ENCODE results near the gene RPTOR.

The RPTOR gene

DNA sequence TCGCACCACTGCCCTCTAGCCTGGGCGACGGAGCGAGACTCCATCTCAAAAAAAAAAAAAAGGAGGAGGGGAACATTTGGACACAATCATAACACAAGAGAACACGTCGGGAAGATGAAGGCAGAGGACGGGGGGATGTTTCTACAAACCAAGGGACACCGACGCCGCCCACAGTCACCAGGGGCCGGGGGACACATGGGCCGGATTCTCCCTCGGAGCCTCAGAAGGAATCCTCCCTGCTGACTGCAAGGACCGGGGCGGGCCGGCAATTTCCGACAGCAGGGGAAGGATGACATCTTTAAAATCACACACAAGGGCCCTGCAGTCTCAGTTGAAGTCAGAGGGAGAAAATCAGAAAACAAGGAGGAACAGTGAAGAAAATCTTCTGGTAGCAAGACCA is 438.9 kb downstream of the RPTOR start:
- no peak for DNase-seq (ENCODE audit: low read depth)

DNA sequence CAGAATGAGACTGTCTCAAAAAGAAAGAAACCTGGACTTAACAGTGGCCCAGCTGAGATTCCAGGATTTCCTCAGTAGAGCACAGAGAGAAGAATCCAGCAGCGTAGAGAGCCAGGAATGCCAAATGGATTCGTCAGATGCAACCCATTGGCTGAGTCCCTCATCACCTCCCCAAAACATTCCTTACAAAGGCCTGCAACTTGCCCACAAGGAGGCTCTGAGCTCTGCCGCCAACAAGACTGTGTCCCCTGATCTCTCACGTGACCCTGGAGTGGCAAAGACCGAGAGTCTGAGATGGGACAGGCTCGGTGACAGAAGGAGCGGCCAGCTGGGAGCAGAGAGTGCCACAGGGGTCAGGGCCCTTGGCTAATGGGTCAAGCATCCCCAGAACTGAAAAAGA is 440.1 kb downstream of the RPTOR start:
- DNase-seq (ENCODE audit: low read depth), result no peak

- DNase-seq (ENCODE audit: low read depth), result no peak
Observed at GRCh38 chr17:80986046-80986445, 441.4 kb downstream of the RPTOR start.

DNA sequence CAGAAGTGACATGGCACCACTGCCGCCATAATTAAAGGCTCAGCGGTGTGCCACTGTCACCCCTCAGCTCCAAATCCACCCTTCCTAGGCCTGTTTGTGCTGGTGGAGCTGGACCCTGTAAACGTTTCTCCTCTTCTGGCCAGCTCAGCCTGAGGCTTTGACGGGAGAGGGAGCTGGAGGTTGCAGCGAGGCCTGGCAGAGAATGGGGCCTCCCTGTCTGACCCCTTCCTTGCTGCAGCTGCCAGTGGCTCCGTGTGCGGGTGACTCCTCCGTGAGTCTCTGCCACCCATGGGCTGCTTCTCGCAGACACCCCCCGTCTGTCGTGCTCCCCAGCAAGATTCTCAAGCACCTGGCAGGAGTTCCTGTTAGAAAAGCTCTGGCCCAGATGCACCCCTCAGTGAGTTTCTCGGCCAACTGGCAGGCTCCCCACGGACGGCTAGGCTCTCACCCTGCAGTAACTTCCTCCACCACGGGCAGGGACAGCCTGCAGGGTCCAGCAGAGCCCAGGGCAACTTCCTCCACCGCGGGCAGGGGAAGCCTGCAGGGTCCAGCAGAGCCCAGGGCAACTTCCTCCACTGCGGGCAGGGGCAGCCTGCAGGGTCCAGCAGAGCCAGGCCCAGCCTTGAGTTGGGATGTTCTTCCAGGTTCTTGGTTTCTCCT is 442.3 kb downstream of the RPTOR start:
- no peak for DNase-seq (ENCODE audit: low read depth)

GRCh38 chr17:80987941-80988461 is 443.4 kb downstream of the RPTOR start:
- no peak for DNase-seq (ENCODE audit: low read depth)

GRCh38 chr17:80989586-80989913 is 444.9 kb downstream of the RPTOR start:
- no peak for DNase-seq (ENCODE audit: low read depth)

DNA sequence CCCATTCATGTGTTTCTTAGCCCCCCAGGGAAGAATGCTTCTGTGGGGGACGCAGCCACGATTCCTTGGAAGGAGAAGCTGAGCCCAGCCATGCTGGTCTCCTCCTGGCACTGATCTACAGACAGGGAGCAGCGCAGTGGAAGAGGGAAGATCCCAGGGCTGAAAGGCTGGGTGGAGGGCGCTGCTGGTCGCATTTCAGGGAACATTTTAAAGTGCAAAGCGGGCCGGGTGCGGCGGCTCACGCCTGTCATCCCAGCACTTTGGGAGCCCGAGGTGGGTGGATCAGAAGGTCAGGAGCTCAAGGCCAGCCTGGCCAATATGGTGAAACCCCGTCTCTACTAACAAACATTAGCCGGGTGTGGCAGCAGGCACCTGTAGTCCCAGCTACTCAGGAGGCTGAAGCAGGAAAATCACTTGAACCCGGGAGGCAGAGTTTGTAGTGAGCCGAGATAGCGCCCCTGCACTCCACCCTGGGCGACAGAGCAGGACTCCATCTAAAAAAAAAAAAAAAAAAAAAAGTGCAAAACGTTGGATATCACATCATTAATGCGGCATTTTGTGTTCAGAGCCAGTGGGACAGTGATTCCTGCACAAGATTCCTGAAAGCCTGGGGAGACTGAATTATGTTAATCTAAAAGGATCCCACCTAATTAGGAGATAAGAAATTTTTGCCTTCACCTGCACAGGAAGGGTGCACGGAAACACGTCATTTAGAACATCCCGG is 446.4 kb downstream of the RPTOR start:
- DNase-seq (ENCODE audit: low read depth), result no peak

DNA sequence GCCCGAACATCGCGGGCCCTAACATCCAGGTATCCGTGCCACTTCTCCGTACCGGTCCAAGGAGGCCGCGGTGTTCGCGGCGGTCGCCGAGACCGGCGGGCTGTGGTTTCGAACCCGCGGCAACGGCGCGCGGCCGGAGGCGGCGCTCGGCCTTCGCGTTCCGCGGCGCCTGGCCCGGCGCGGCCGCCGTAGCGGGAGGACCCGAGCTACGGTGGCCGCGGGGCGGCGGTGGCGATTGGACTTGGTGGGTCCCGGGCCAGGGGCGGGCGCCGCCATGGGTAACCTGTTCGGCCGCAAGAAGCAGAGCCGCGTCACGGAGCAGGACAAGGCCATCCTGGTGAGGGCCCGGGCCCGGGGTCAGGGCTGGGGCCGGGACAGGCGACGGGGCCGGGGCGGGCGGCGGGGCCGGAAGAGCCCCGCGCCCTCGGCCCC is 447.0 kb downstream of the RPTOR start, which contains the start of gene CHMP6:
CHMP6 (plus strand) TSS at position 197 of the 432 bp plus-strand sequence; CDS start at position 275, 78 bp downstream.
- DNase-seq (ENCODE audit: low read depth), result peak; percentile 53

- no peak for DNase-seq (ENCODE audit: low read depth)
Observed at GRCh38 chr17:80992077-80992947, 447.7 kb downstream of the RPTOR start.

DNA sequence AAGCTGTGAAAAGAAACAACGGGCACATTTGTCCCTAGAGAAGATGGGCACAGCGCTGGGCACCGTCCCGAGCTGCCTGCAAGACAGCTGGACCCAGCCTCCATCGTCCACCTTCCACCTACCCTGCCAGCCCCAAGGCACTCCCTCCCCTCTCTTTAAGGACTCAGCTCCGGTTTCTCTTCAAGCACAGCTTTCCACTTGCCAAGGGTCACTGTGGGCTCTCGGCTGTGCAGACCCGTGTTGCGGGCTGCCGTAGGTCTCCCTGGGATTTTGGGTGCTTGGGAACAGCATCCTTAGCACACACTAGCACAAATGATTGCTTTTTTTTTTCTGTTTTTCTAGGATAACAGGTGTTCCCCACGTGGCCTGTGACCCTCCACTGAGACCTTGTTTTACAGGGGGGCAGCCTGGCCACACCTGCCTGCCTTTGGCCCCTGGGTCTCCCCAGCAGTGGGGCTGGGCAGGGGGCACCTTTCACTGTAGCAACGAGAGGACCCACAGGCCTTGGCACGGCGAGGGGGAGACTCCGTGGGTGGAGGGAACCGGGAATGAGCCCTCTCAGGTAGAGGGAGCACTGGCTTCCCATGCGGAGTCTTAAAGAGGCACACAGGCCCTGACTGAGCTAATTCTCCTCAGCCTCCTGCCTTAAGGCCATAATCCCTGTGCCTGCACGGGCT is 448.4 kb downstream of the RPTOR start:
- no peak for DNase-seq (ENCODE audit: low read depth)

GRCh38 chr17:80995131-80995530 is 450.5 kb downstream of the RPTOR start:
- no peak for DNase-seq (ENCODE audit: low read depth)

GRCh38 chr17:80996422-80997305 is 452.0 kb downstream of the RPTOR start:
- DNase-seq (ENCODE audit: low read depth), result no peak

DNA sequence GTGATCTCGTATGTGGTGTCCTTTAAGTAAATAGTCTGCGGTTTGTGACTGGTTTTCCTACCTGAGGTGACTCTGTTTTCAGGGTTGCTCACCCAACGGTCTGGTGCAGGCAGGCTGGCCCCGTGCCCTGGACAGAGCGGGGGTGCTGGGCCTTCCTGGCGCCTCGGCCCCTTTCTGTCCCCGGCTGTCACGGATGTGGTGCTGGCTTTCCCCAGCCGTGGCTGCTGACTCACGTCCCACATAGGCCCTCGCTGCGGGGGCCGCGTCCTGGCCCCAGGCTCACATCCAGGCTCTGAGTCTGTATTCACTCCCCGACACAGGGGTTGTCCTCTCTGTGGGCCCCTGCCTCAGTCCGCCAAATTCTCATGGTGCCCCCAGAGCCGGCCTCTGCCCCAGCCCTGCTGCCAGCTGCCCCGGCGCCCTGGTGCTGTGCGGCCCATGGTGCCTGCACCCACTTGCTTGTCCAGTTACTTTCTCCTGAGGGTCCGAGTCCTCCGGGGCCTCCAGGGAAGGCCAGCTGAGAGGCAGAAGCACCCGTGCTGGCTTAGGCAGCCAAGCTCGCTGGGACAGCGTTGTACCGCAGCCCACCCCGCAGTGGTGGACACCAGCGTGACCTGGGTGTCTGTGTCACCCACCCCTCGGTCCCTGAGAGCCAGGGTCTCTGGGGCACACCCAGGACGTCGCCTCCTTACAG is 452.9 kb downstream of the RPTOR start:
- DNase-seq (ENCODE audit: low read depth), result no peak

GRCh38 chr17:80998118-80998747 is 453.6 kb downstream of the RPTOR start:
- no peak for DNase-seq (ENCODE audit: low read depth)

- no peak for DNase-seq (ENCODE audit: low read depth)
Observed at GRCh38 chr17:80998748-80999535, 454.3 kb downstream of the RPTOR start.

- no peak for DNase-seq (ENCODE audit: low read depth)
Observed at GRCh38 chr17:80999536-81000333, 455.1 kb downstream of the RPTOR start.

DNA sequence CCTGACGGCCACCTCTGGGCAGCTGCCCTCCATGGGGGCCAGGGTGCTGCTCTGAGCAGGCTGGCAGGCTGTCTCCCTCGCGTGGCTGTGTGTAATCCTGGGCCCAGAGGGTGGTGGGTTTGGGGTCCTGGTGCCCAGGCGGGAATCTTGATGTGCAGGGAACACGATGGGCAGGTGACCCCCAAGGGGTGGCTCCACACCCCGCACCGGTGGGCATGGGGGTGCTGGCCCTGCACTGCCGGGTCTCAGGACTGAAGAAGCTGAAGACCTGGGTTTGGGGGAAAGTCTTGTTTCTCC is 455.6 kb downstream of the RPTOR start:
- DNase-seq (ENCODE audit: low read depth), result no peak

GRCh38 chr17:81000631-81001357 is 456.2 kb downstream of the RPTOR start:
- DNase-seq (ENCODE audit: low read depth), result no peak

All from stimulated activated CD8-positive, alpha-beta memory T cell treated with anti-CD3 and anti-CD28 coated beads, Interleukin-12 subunit alpha, Interleukin-12 subunit beta, amount 100 ng/mL, for 4 hours (primary cell).